GM12878 (cell line): ENCODE results near the gene MYD88. TPM values are rescaled to one million over a fixed set of nuclear protein-coding genes. Genes with fewer than 3 reads are reported as not detected.

Source experiments
- ATAC-seq: fragments of 200-7000 bp; cut with Tn5 transposase; 3 replicates; pipeline ENCODE4 v1.9.1; 2020; ENCODE audit warnings: mild to moderate bottlenecking, moderate library complexity
- BruUV-seq: library from RNA; stranded (reverse); fragments of 400-500 nt; replicated peaks from 2 replicates; lab custom pipeline; 2021; lab: Mats Ljungman, UMichigan
- CTCF ChIA-PET: fragments of 300-600 bp; sonication (Branson Sonifier 250); formaldehyde crosslinking; extraction: SDS; loops from one replicate; lab custom pipeline; 2021; ENCODE audit warnings: inconsistent platforms; lab: Yijun Ruan, JAX
- POLR2A ChIA-PET: fragments of 350-600 bp; formaldehyde crosslinking; extraction: SDS; loops from one replicate; lab custom pipeline; 2021; ENCODE audit warnings: inconsistent platforms; lab: Charles Lee
- RAD21 ChIA-PET: fragments of 300-600 bp; sonication (Branson Sonifier 250); formaldehyde crosslinking; loops from one replicate; lab custom pipeline; 2023; ENCODE audit warnings: antibody characterized with exemption; ENCODE audit not compliant: unreplicated experiment; lab: Charles Lee
- SMC1A ChIA-PET: fragments of 300-600 bp; sonication (Branson Sonifier 250); formaldehyde crosslinking; loops from one replicate; lab custom pipeline; 2023; ENCODE audit not compliant: unreplicated experiment, uncharacterized antibody; lab: Charles Lee
- DNase-seq: peaks from one replicate; pipeline ENCODE4 v3.0.0-alpha.2; 2011; ENCODE audit warnings: low read depth, low spot score
- FAIRE-seq: peaks from 3 replicates; lab custom pipeline; 2011; peaks lifted over from hg19 to GRCh38; lab: Jason Lieb, UNC
- H2AFZ ChIP-seq: 2 replicates; pipeline ENCODE4 v1.6.0; 2011; ENCODE audit warnings: low read depth, low read length, control low read depth; ENCODE audit not compliant: control insufficient read depth
- H3K27ac ChIP-seq: 2 replicates; pipeline ENCODE4 v1.5.1; 2011; ENCODE audit warnings: control low read depth; ENCODE audit not compliant: control insufficient read depth, insufficient read depth
- H3K27me3 ChIP-seq, 2 experiments: replicated peaks in 1 of 2; 2 replicates each; pipeline versions ENCODE4 v1.6.0 to v1.6.1; 2011; ENCODE audit warnings: low read length in 1 of 2; ENCODE audit not compliant: control insufficient read depth in 2 of 2, insufficient read depth in 2 of 2
- H3K36me3 ChIP-seq, 2 experiments: 2 replicates each; pipeline ENCODE4 v1.5.1; 2011; ENCODE audit warnings: low read length in 1 of 2; ENCODE audit not compliant: control insufficient read depth in 2 of 2, insufficient read depth in 2 of 2
- H3K4me1 ChIP-seq: 2 replicates; pipeline ENCODE4 v1.6.1; 2011; ENCODE audit warnings: mild to moderate bottlenecking, low read length, moderate library complexity, mixed read lengths; ENCODE audit not compliant: control insufficient read depth, insufficient read depth
- H3K4me2 ChIP-seq: 2 replicates; pipeline ENCODE4 v1.6.0; 2011; ENCODE audit warnings: control low read depth; ENCODE audit not compliant: control insufficient read depth, insufficient read depth
- H3K4me3 ChIP-seq: fragments of 200-600 bp; sonication (generic); 2 replicates; pipeline ENCODE4 v1.5.1; 2016
- H3K79me2 ChIP-seq: 2 replicates; pipeline ENCODE4 v1.6.0; 2011; ENCODE audit warnings: low read length; ENCODE audit not compliant: control insufficient read depth, insufficient read depth
- H3K9ac ChIP-seq: 2 replicates; pipeline ENCODE4 v1.8.0; 2011; ENCODE audit warnings: low read length, control low read depth, mixed read lengths; ENCODE audit not compliant: control insufficient read depth, insufficient read depth
- H3K9me3 ChIP-seq: replicated peaks from 3 replicates; pipeline ENCODE4 v1.5.1; 2011; ENCODE audit warnings: mild to moderate bottlenecking, low read length; ENCODE audit not compliant: control insufficient read depth, insufficient read depth
- H4K20me1 ChIP-seq: 2 replicates; pipeline ENCODE4 v1.6.0; 2011; ENCODE audit not compliant: control insufficient read depth, insufficient read depth
- EGR1 ChIP-seq, 2 experiments: IDR thresholded peaks; 1 replicate in 1 of 2; 2 replicates in 1 of 2; pipeline ENCODE4 v1.6.1; 2011 to 2012; ENCODE audit warnings: low read depth in 2 of 2, low read length in 2 of 2, borderline replicate concordance in 1 of 2, mild to moderate bottlenecking in 1 of 2, moderate library complexity in 1 of 2
- ELK1 ChIP-seq: IDR thresholded peaks from 2 replicates; pipeline ENCODE4 v1.6.1; 2012; ENCODE audit warnings: low read depth, low read length, improper control_type of control experiment
- JUNB ChIP-seq: IDR thresholded peaks from 2 replicates; pipeline ENCODE4 v1.6.1; 2016; ENCODE audit warnings: antibody characterized with exemption, mild to moderate bottlenecking
- NFXL1 ChIP-seq: fragments of 450-650 bp; IDR thresholded peaks from 2 replicates; pipeline ENCODE4 v1.6.1; 2017; ENCODE audit warnings: antibody characterized with exemption, mild to moderate bottlenecking, borderline replicate concordance
- NKRF ChIP-seq: fragments of 450-650 bp; conservative IDR thresholded peaks from 2 replicates; pipeline ENCODE4 v1.6.1; 2017; ENCODE audit warnings: mild to moderate bottlenecking, moderate library complexity
- SKIL ChIP-seq: fragments of 450-650 bp; IDR thresholded peaks from 2 replicates; pipeline ENCODE4 v1.6.1; 2017; ENCODE audit warnings: mild to moderate bottlenecking, low read depth, inconsistent platforms; ENCODE audit not compliant: poor library complexity, severe bottlenecking
- SPI1 ChIP-seq: IDR thresholded peaks from 2 replicates; pipeline ENCODE4 v1.6.1; 2011; ENCODE audit warnings: low read depth, mild to moderate bottlenecking, low read length, moderate library complexity, borderline replicate concordance; ENCODE audit not compliant: insufficient read depth
- TCF12 ChIP-seq: IDR thresholded peaks from 2 replicates; pipeline ENCODE4 v1.6.1; 2011; ENCODE audit warnings: low read depth, mild to moderate bottlenecking, low read length
- TCF3 ChIP-seq: IDR thresholded peaks from 2 replicates; pipeline ENCODE4 v1.6.1; 2012; ENCODE audit warnings: low read depth, mild to moderate bottlenecking, low read length, borderline replicate concordance; ENCODE audit not compliant: insufficient read depth
- USF1 ChIP-seq: IDR thresholded peaks from 2 replicates; pipeline ENCODE4 v1.6.1; 2011; ENCODE audit warnings: borderline replicate concordance, low read depth, mild to moderate bottlenecking, moderate library complexity, mixed read lengths, low read length; ENCODE audit not compliant: insufficient read depth; ENCODE audit errors: extremely low read length
- ZBTB33 ChIP-seq: fragments of 450-650 bp; IDR thresholded peaks from 2 replicates; pipeline ENCODE4 v1.6.1; 2017; ENCODE audit warnings: mild to moderate bottlenecking
- ZNF207 ChIP-seq: fragments of 450-650 bp; IDR thresholded peaks from 2 replicates; pipeline ENCODE4 v1.6.1; 2014; ENCODE audit warnings: antibody characterized with exemption, mild to moderate bottlenecking, borderline replicate concordance
- ZNF24 ChIP-seq: fragments of 450-650 bp; IDR thresholded peaks from 2 replicates; pipeline ENCODE4 v1.6.1; 2017; ENCODE audit warnings: antibody characterized with exemption, mild to moderate bottlenecking
- WGBS: methylation state at CpG from one replicate; pipeline ENCODE4 v1.1.6; 2016; ENCODE audit warnings: low lambda C conversion rate; ENCODE audit not compliant: insufficient replicate concordance, insufficient coverage; ENCODE audit errors: missing lambda C conversion rate; 5-methylcytosine and 5-hydroxymethylcytosine counted together
- in situ Hi-C: fragments of 300-500 bp; cut with MboI; formaldehyde crosslinking; loops from 9 replicates; pipeline ENCODE4 v1.14.3; 2018; ENCODE audit warnings: mixed read lengths
- intact Hi-C: fragments of 100-400 bp; cut with micrococcal nuclease; formaldehyde crosslinking; loops from one replicate; pipeline ENCODE4 v1.14.2; 2022; ENCODE audit not compliant: unreplicated experiment
- polyA plus RNA-seq, 11 experiments: library from polyadenylated mRNA; depleted of rRNA in 4 of 11; unstranded in 6 of 11; stranded (reverse) in 5 of 11; fragments of >200 nt; fragmentation: Nextera tagmentation in 4 of 11; fragmentation: Illumina TruSeq in 1 of 11; extraction: Ambion mirVana in 4 of 11; extraction: Trizol in 1 of 11; gene quantifications; 1 replicate in 1 of 11; 2 replicates in 10 of 11; pipeline versions ENCODE4 v1.2.1 to v1.2.3, GENCODE V29; 2011 to 2016; ENCODE audit warnings: inconsistent platforms in 2 of 11, missing spikeins in 2 of 11, low read depth in 1 of 11
- total RNA-seq, 4 experiments: library from RNA; depleted of rRNA in 3 of 4; stranded (reverse); fragments of >200 nt in 3 of 4; fragmentation: Illumina TruSeq in 1 of 4; extraction: Trizol in 1 of 4; gene quantifications; 2 replicates each; pipeline versions ENCODE4 v1.2.1 to v1.2.3, GENCODE V29; 2013 to 2021

MYD88 gene
- total and polyA plus RNA-seq, 10 of the 15 experiments (the other 5 are each of a cell fraction or from before 2014, with no cell fraction given): 5.5 to 84.8 (median 67.5) TPM

- Histone ChIP-seq H2AFZ (no peak overlapping the region), H3K27me3 (no peaks in the 10 kb centered on the region), H3K4me1 (no peaks in the 10 kb centered on the region)
- 92% methylated on average over 7 of the region's 7 CpGs for WGBS
- TF ChIP-seq EGR1 (IDR thresholded peaks at IDR 0.05; ENCODE audit: borderline replicate concordance in 1 of 2, low read depth in 2 of 2, low read length in 2 of 2) (no peak), JUNB (no peak), NFXL1 (no peak), SKIL (no peak), TCF3 (no peak), TCF12 (no peak), SPI1 (no peak), ZNF24 (no peak), ELK1 (no peak), NKRF (no peak), USF1 (no peak), ZBTB33 (no peak), ZNF207 (no peak)
- TF ChIP-seq, all 136 proteins: peak for 0
- ChIA-PET SMC1A (no interaction called here), CTCF (no interaction called here), RAD21 (no interaction called here), POLR2A (no interaction called here)
- Histone ChIP-seq H3K79me2 (no peaks in the 10 kb centered on the region), H3K36me3 (peaks cover 31 to 38% of the 10 kb centered on the region in 2 experiments; a peak in 3 of 4 replicates), H3K27ac (no peak overlapping the region), H3K9me3 (no peaks in the 10 kb centered on the region), H3K4me2 (no peak overlapping the region), H4K20me1 (no peaks in the 10 kb centered on the region), H3K4me3 (no peak overlapping the region), H3K9ac (no peak overlapping the region)
- FAIRE-seq: no peak
- DNase-seq: no peak
- intact Hi-C loops (no loop called here), in situ Hi-C loops (no loop called here)
- no TSS peak for BruUV-seq
- ATAC-seq: no peak
Observed at GRCh38 chr3:38124324-38125122, 13.9 kb upstream of the MYD88 start.
